ENCODE results near the gene AURKA. TPM values are rescaled to one million over a fixed set of nuclear protein-coding genes. Genes with fewer than 3 reads are reported as not detected.

The AURKA gene
- 14.3 TPM for total RNA-seq (ENCODE audit: unreplicated experiment)
- long read RNA-seq, partial matches to known transcripts = 2 of 19 reads
- long read RNA-seq, other reads (novel, unspliced or antisense) = 3 of 19 reads

DNA sequence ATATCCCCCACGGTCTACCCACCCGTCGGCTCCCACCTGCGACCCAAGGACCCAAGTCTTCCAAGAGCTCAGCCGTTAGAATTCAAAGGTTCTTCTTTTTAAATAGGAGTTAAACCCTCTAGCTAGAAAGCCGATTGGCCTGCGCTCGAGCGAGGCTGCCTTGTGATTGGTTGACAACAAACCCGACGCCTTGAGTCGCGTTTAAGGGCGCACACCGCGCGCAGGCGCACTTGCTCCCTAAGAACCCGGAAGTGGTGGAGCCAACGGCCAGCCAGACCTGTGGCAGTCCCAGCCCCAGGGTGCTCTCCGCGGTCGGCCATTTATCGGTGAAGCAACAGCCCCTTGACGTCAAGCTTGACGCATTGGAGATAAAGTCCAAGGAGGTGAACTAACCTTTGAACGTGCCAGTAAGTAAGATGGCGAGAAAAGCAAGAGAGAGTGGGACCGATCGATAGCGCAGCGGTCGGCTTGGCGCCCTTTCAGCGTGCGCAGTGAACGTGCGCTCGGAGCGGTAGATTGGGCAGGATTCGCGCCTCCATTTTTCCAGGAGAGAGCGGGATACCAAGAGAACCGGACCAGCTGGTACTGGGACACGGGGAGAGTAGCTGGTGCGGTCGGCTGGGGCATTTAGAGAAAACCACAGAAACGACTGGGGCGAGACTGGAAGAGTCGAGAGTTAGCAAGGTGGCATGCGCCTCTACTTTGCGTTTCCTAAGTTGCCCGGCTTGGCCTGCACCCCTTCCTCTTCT lies at the start of gene AURKA, which contains the start of gene CSTF1:
TSS of gene AURKA (minus strand) at position 84 of the 749 bp plus-strand sequence. CDS start 4,018 bp downstream, outside the sequence.
TSS of gene CSTF1 (plus strand) at position 514 of the 749 bp plus-strand sequence. CDS start 2,908 bp downstream, outside the sequence.
- peaks cover 6% of the 10 kb centered on the region for H3K27me3 Mint-ChIP-seq (ENCODE audit: unreplicated experiment)
- peak within 1 kb of the TSS; percentile 33 for H3K27ac Mint-ChIP-seq (ENCODE audit: unreplicated experiment)
- TF ChIP-seq, protein P1, sequence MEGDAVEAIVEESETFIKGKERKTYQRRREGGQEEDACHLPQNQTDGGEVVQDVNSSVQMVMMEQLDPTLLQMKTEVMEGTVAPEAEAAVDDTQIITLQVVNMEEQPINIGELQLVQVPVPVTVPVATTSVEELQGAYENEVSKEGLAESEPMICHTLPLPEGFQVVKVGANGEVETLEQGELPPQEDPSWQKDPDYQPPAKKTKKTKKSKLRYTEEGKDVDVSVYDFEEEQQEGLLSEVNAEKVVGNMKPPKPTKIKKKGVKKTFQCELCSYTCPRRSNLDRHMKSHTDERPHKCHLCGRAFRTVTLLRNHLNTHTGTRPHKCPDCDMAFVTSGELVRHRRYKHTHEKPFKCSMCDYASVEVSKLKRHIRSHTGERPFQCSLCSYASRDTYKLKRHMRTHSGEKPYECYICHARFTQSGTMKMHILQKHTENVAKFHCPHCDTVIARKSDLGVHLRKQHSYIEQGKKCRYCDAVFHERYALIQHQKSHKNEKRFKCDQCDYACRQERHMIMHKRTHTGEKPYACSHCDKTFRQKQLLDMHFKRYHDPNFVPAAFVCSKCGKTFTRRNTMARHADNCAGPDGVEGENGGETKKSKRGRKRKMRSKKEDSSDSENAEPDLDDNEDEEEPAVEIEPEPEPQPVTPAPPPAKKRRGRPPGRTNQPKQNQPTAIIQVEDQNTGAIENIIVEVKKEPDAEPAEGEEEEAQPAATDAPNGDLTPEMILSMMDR (IDR thresholded peaks at IDR 0.05; ENCODE audit: unreplicated experiment) = no peak
- no peak within 1 kb of the TSS for H3K4me3 Mint-ChIP-seq (ENCODE audit: unreplicated experiment)
- peaks cover 13% of the 10 kb centered on the region for H3K36me3 Mint-ChIP-seq (ENCODE audit: low read depth, unreplicated experiment)
- H3K9me3 Mint-ChIP-seq (ENCODE audit: unreplicated experiment) = no peaks in the 10 kb centered on the region
- DNase-seq (ENCODE audit: low spot score) = peak; percentile 99
- H3K4me1 Mint-ChIP-seq (ENCODE audit: unreplicated experiment) = peaks cover 12% of the 10 kb centered on the region

DNA sequence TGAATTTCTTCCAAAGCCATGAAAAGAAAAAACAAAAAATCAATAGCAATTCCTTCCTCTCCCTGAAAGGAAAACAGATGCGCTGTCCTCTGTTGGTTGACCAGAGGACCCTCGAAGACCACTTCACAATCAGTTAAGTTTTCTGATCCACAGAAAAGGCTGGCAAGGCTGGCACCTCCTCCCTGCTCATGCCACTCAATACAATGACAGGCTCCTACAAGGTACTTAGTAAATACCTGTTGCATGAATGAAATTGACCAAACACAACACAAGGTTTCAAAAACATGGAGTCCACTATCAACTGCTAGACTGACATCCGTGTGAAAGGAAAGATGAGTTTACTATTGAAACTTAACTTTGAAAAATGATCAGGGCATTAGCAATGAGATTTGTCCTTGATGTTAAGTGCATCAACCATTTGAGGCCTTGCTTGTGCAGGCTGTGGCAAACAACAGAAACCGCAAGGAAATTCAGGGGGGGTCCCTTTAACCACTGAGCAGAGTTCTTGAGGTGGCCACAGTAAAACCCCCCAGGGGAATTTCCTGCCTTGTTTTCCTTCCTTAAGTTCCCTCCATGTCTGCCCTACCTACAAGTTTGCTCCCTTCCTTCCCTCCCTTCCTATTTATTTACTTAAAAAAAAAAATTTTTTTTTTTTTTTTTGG lies 48.5 kb upstream of the AURKA start:
- Mint-ChIP-seq H3K27ac (ENCODE audit: unreplicated experiment) (no peak overlapping the region), H3K9me3 (ENCODE audit: unreplicated experiment) (no peaks in the 10 kb centered on the region)

DNA sequence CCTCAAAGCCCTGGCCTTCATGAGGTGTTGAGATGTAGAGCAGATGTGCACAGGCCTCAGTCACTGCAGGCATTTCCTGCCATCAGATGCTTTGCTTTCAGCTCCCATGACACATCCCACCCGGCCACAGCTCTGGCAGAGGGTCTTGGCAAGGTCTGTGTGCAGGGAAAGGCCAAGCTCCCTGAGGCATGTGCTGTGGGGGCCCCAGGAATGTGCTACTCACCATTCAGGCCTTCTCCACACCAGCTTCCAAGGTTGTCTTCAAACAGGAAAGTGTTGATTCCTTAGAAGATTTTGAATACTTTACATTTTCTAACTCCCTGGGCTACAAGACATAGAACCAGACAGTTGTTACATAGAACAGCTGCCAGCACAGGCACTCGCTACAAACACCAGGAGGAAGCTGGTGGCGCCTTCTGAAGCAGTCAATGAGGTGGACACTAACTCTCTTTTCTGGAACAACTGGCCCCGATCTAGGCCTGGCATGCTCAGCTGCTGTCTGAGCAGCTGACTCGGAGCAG lies 47.8 kb upstream of the AURKA start:
- H3K4me3 Mint-ChIP-seq (ENCODE audit: unreplicated experiment) = no peak overlapping the region
- TF ChIP-seq, protein P1 (IDR thresholded peaks at IDR 0.05; ENCODE audit: unreplicated experiment) = no peak
- no peak overlapping the region for H3K27ac Mint-ChIP-seq (ENCODE audit: unreplicated experiment)
- DNase-seq (ENCODE audit: low spot score) = no peak
- no peaks in the 10 kb centered on the region for H3K9me3 Mint-ChIP-seq (ENCODE audit: unreplicated experiment)
- no peaks in the 10 kb centered on the region for H3K36me3 Mint-ChIP-seq (ENCODE audit: low read depth, unreplicated experiment)
- H3K27me3 Mint-ChIP-seq (ENCODE audit: unreplicated experiment) = peaks cover 2% of the 10 kb centered on the region
- H3K4me1 Mint-ChIP-seq (ENCODE audit: unreplicated experiment) = peaks cover 14% of the 10 kb centered on the region

More for the DNA sequence above, 48.5 kb upstream of the AURKA start:
- no peaks in the 10 kb centered on the region for H3K36me3 Mint-ChIP-seq (ENCODE audit: low read depth, unreplicated experiment)
- no peak for DNase-seq (ENCODE audit: low spot score)
- H3K27me3 Mint-ChIP-seq (ENCODE audit: unreplicated experiment) = peaks cover 2% of the 10 kb centered on the region
- TF ChIP-seq, protein P1 (IDR thresholded peaks at IDR 0.05; ENCODE audit: unreplicated experiment) = no peak
- no peak overlapping the region for H3K4me3 Mint-ChIP-seq (ENCODE audit: unreplicated experiment)
- peaks cover 14% of the 10 kb centered on the region for H3K4me1 Mint-ChIP-seq (ENCODE audit: unreplicated experiment)

GRCh38 chr20:56438284-56438683 lies 46.3 kb upstream of the AURKA start:
- H3K36me3 Mint-ChIP-seq (ENCODE audit: low read depth, unreplicated experiment) = no peaks in the 10 kb centered on the region
- no peaks in the 10 kb centered on the region for H3K9me3 Mint-ChIP-seq (ENCODE audit: unreplicated experiment)
- H3K4me1 Mint-ChIP-seq (ENCODE audit: unreplicated experiment) = peaks cover 14% of the 10 kb centered on the region
- no peaks in the 10 kb centered on the region for H3K27me3 Mint-ChIP-seq (ENCODE audit: unreplicated experiment)
- no peak for DNase-seq (ENCODE audit: low spot score)
- no peak overlapping the region for H3K4me3 Mint-ChIP-seq (ENCODE audit: unreplicated experiment)
- H3K27ac Mint-ChIP-seq (ENCODE audit: unreplicated experiment) = no peak overlapping the region
- TF ChIP-seq, protein P1 (IDR thresholded peaks at IDR 0.05; ENCODE audit: unreplicated experiment) = no peak

All from endothelial cell (in vitro differentiated cells).